HepG2 (cell line): ENCODE data around the gene ETS1. TPM values are rescaled to one million over a fixed set of nuclear protein-coding genes. Genes with fewer than 3 reads are reported as not detected.

Source experiments
- ATAC-seq: fragments of 200-7000 bp; cut with Tn5 transposase; 3 replicates; pipeline ENCODE4 v1.9.1; 2020; ENCODE audit warnings: mild to moderate bottlenecking, moderate library complexity
- BruUV-seq: library from RNA; stranded (reverse); fragments of 400-500 nt; replicated peaks from 2 replicates; lab custom pipeline; 2021; lab: Mats Ljungman, UMichigan
- CTCF ChIA-PET: fragments of 300-600 bp; formaldehyde crosslinking; extraction: SDS; loops from one replicate; lab custom pipeline; 2021; ENCODE audit warnings: low total read pairs, inconsistent platforms, low intra/inter-chr PET ratio; lab: Yijun Ruan, JAX
- POLR2A ChIA-PET: fragments of 350-600 bp; sonication (Branson Sonifier 250); formaldehyde crosslinking; loops from one replicate; lab custom pipeline; 2020; ENCODE audit warnings: antibody characterized with exemption, inconsistent platforms; lab: Yijun Ruan, JAX
- DNase-seq: peaks from one replicate; pipeline ENCODE4 v3.0.0-alpha.2; 2015; ENCODE audit warnings: low spot score
- FAIRE-seq: peaks from 3 replicates; lab custom pipeline; 2011; peaks lifted over from hg19 to GRCh38; lab: Jason Lieb, UNC
- H2AFZ ChIP-seq: one replicate; pipeline ENCODE4 v1.6.1; 2011; ENCODE audit warnings: low read length, inconsistent platforms
- H3K27ac ChIP-seq: fragments of 300-600 bp; 3 replicates; pipeline ENCODE4 v1.8.0; 2011; ENCODE audit warnings: mixed run types, mild to moderate bottlenecking, mixed read lengths, low read length, inconsistent platforms; ENCODE audit not compliant: insufficient read depth; ENCODE audit errors: extremely low read length
- H3K27me3 ChIP-seq, 2 experiments: fragments of 200-600 bp in 1 of 2; 2 replicates in 1 of 2; 3 replicates in 1 of 2; pipeline versions ENCODE4 v1.6.0 to v1.8.0; 2011; ENCODE audit warnings: low read length in 2 of 2, mild to moderate bottlenecking in 2 of 2, moderate library complexity in 2 of 2, inconsistent platforms in 1 of 2; ENCODE audit not compliant: insufficient read depth in 2 of 2, control insufficient read depth in 1 of 2
- H3K36me3 ChIP-seq, 2 experiments: fragments of 200-600 bp in 1 of 2; replicated peaks in 1 of 2; 2 replicates in 1 of 2; 3 replicates in 1 of 2; pipeline versions ENCODE4 v1.5.1 to v1.8.0; 2011; ENCODE audit warnings: low read length in 2 of 2, inconsistent platforms in 1 of 2; ENCODE audit not compliant: insufficient read depth in 2 of 2, control insufficient read depth in 1 of 2
- H3K4me1 ChIP-seq: 2 replicates; pipeline ENCODE4 v1.5.1; 2012; ENCODE audit warnings: low read length, inconsistent platforms; ENCODE audit not compliant: insufficient read depth
- H3K4me2 ChIP-seq: 2 replicates; pipeline ENCODE4 v1.6.0; 2011; ENCODE audit warnings: low read depth, low read length, inconsistent platforms
- H3K4me3 ChIP-seq, 3 experiments: fragments of 200-600 bp in 1 of 3; sonication (generic), shearing (Covaris generic) in 1 of 3; replicated peaks in 1 of 3; 2 replicates each; pipeline ENCODE4 v1.5.1; 2011 to 2016; ENCODE audit warnings: low read length in 3 of 3, inconsistent platforms in 2 of 3, low read depth in 2 of 3, mild to moderate bottlenecking in 2 of 3, control low read depth in 1 of 3, mixed read lengths in 1 of 3; ENCODE audit not compliant: insufficient read depth in 1 of 3
- H3K79me2 ChIP-seq: one replicate; pipeline ENCODE4 v1.6.1; 2011; ENCODE audit warnings: low read length, inconsistent platforms; ENCODE audit not compliant: insufficient read depth
- H3K9ac ChIP-seq: 2 replicates; pipeline ENCODE4 v1.6.0; 2011; ENCODE audit warnings: mild to moderate bottlenecking, low read depth, low read length, inconsistent platforms; ENCODE audit not compliant: insufficient read depth
- H3K9me3 ChIP-seq: 2 replicates; pipeline ENCODE4 v1.5.1; 2012; ENCODE audit warnings: mild to moderate bottlenecking, low read length
- H4K20me1 ChIP-seq: 2 replicates; pipeline ENCODE4 v1.6.0; 2011; ENCODE audit warnings: inconsistent platforms, mild to moderate bottlenecking, low read length, moderate library complexity; ENCODE audit not compliant: insufficient read depth
- BRD4 ChIP-seq: sonication (generic); formaldehyde crosslinking; IDR thresholded peaks from 2 replicates; pipeline ENCODE4 v1.4.0; 2020; ENCODE audit warnings: missing genetic modification reagents
- HHEX ChIP-seq: IDR thresholded peaks from 2 replicates; pipeline ENCODE4 v1.6.1; 2016; ENCODE audit warnings: control low read depth
- MAF1 ChIP-seq: sonication (generic); formaldehyde crosslinking; IDR thresholded peaks from 2 replicates; pipeline ENCODE4 v1.5.0; 2020; ENCODE audit warnings: missing genetic modification reagents, borderline replicate concordance
- RBM22 ChIP-seq: fragments of 200-400 bp; formaldehyde crosslinking; optimal IDR thresholded peaks from 2 replicates; pipeline ENCODE3; 2017; ENCODE audit warnings: mild to moderate bottlenecking, low read length, moderate library complexity
- SRSF4 ChIP-seq: fragments of 200-400 bp; formaldehyde crosslinking; IDR thresholded peaks from one replicate; pipeline ENCODE4 v1.6.1; 2018; ENCODE audit warnings: mild to moderate bottlenecking, low read depth, low read length, moderate library complexity; ENCODE audit not compliant: poor library complexity, severe bottlenecking
- ZFP36L1 ChIP-seq: sonication (generic); formaldehyde crosslinking; IDR thresholded peaks from 2 replicates; pipeline ENCODE4 v1.8.0; 2022; ENCODE audit warnings: mild to moderate bottlenecking, missing genetic modification reagents, moderate library complexity
- ZNF143 ChIP-seq: sonication (generic); formaldehyde crosslinking; IDR thresholded peaks from 2 replicates; pipeline ENCODE4 v1.4.0; 2020; ENCODE audit warnings: missing genetic modification reagents
- ZNF451 ChIP-seq: sonication (generic); formaldehyde crosslinking; IDR thresholded peaks from 2 replicates; pipeline ENCODE4 v1.5.0; 2020; ENCODE audit warnings: mild to moderate bottlenecking, missing genetic modification reagents
- ZNF543 ChIP-seq: sonication (generic); formaldehyde crosslinking; IDR thresholded peaks from 2 replicates; pipeline ENCODE4 v1.4.0; 2020; ENCODE audit warnings: mild to moderate bottlenecking, missing genetic modification reagents
- ZNF615 ChIP-seq: sonication (generic); formaldehyde crosslinking; IDR thresholded peaks from 2 replicates; pipeline ENCODE4 v1.5.0; 2020; ENCODE audit warnings: mild to moderate bottlenecking, missing genetic modification reagents, borderline replicate concordance
- ZNF644 ChIP-seq: IDR thresholded peaks from 2 replicates; pipeline ENCODE4 v1.6.1; 2016; ENCODE audit warnings: low read depth
- WGBS: methylation state at CpG from one replicate; pipeline ENCODE4 v1.1.6; 2017; ENCODE audit warnings: low lambda C conversion rate; 5-methylcytosine and 5-hydroxymethylcytosine counted together
- in situ Hi-C: cut with HindIII; loops from 2 replicates; pipeline ENCODE4 v1.10.0; 2017; ENCODE audit warnings: low pct_unique_long_range_greater_than_20kb; ENCODE audit not compliant: extremely low pct_ligation_motif_present
- intact Hi-C: fragments of 100-400 bp; cut with micrococcal nuclease; formaldehyde crosslinking; loops from one replicate; pipeline ENCODE4 v1.10.0; 2022; ENCODE audit not compliant: unreplicated experiment
- polyA plus RNA-seq, 8 experiments: library from polyadenylated mRNA; depleted of rRNA in 3 of 8; stranded (reverse) in 7 of 8; unstranded in 1 of 8; fragments of >200 nt; fragmentation: Illumina TruSeq in 4 of 8; extraction: Trizol in 4 of 8; gene quantifications; 2 replicates each; pipeline versions ENCODE4 v1.2.1 to v1.2.3, GENCODE V29; 2011 to 2016; ENCODE audit warnings: low read depth in 4 of 8, missing spikeins in 1 of 8, mixed read lengths in 1 of 8; ENCODE audit not compliant: insufficient read depth in 1 of 8
- total RNA-seq, 5 experiments: library from RNA; depleted of rRNA; stranded (reverse); fragments of >200 nt; fragmentation: Illumina TruSeq; extraction: Trizol; gene quantifications; 2 replicates each; pipeline ENCODE4 v1.2.3, GENCODE V29; 2016; ENCODE audit warnings: low read depth in 1 of 5
- TF ChIP-seq, protein P1 (sequence below): sonication (generic); formaldehyde crosslinking; IDR thresholded peaks from 2 replicates; pipeline ENCODE4 v1.4.0; 2020; ENCODE audit warnings: mild to moderate bottlenecking, missing genetic modification reagents, borderline replicate concordance
- TF ChIP-seq, protein P2 (sequence below): sonication (generic); formaldehyde crosslinking; IDR thresholded peaks from 2 replicates; pipeline ENCODE4 v1.4.0; 2020; ENCODE audit warnings: missing genetic modification reagents, borderline replicate concordance
- TF ChIP-seq, protein P3 (sequence below): sonication (generic); formaldehyde crosslinking; IDR thresholded peaks from 2 replicates; pipeline ENCODE4 v1.8.0; 2022; ENCODE audit warnings: missing genetic modification reagents, mild to moderate bottlenecking, moderate library complexity, borderline replicate concordance

ETS1 gene
- total and polyA plus RNA-seq, 2 of the 13 experiments (the other 11 are each of a cell fraction or from before 2014, with no cell fraction given) = 0.18 to 0.34 TPM

DNA sequence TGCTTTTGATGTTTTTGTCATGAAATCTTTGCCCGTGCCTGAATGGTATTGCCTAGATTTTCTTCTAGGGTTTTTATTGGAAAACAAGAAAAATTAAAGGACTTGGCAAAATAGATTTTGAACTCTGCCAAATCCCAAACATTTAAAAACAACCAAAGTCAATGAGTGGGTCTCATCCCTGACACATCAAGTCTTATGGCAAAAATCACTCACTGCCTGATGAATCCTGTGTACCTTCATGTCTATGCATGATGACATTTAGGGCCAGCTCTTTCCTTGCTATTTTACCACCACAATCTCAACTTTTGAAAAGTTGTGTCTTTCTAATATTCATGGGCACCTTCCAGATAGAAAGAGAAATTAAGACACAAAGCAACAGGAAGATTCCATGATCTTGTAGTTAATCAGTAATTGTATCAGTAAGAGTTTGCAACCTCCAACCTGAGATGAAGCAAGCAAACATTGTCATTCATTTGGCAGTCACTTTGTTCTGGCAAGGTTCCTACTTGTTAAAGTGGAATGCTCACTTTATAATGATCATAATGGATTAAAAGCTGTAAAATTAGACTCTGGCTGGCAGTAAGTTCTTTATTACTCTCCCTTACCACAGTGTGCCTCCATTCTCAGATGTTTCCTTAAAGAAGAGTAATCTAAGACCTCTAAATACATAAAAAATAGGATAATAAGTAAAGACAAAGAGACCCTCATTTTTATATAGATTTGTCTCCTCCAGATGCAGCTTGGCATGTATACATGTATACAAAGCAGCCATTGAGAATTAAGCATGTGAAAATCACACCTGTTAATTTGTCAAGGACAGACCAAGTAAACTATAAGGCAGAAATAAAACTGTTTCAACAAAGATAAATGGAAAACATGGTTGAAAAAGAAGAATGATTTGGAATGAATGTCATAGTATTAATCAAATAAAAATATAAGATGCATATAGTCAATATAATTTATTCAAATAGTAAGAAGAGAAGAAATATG, 51.6 kb downstream of the ETS1 start:
- Histone ChIP-seq H3K4me2 (no peak overlapping the region), H3K36me3 (no peaks in the 10 kb centered on the region), H3K9me3 (no peaks in the 10 kb centered on the region), H2AFZ (no peak overlapping the region), H3K27me3 (no peaks in the 10 kb centered on the region), H3K27ac (no peak overlapping the region), H3K79me2 (no peaks in the 10 kb centered on the region), H3K4me3 (no peak overlapping the region), H3K4me1 (no peaks in the 10 kb centered on the region), H3K9ac (no peak overlapping the region), H4K20me1 (no peaks in the 10 kb centered on the region)
- DNase-seq = no peak
- in situ Hi-C loops (no loop called here), intact Hi-C loops (no loop called here)
- ATAC-seq = no peak
- ChIA-PET POLR2A (no interaction called here), CTCF (no interaction called here)
- WGBS = 0% methylated on average over 1 of the region's 1 CpG
- FAIRE-seq = no peak
- no TSS peak for BruUV-seq
- TF ChIP-seq MAF1 (CRISPR knock-in tag) = no peak
- TF ChIP-seq, protein P1, sequence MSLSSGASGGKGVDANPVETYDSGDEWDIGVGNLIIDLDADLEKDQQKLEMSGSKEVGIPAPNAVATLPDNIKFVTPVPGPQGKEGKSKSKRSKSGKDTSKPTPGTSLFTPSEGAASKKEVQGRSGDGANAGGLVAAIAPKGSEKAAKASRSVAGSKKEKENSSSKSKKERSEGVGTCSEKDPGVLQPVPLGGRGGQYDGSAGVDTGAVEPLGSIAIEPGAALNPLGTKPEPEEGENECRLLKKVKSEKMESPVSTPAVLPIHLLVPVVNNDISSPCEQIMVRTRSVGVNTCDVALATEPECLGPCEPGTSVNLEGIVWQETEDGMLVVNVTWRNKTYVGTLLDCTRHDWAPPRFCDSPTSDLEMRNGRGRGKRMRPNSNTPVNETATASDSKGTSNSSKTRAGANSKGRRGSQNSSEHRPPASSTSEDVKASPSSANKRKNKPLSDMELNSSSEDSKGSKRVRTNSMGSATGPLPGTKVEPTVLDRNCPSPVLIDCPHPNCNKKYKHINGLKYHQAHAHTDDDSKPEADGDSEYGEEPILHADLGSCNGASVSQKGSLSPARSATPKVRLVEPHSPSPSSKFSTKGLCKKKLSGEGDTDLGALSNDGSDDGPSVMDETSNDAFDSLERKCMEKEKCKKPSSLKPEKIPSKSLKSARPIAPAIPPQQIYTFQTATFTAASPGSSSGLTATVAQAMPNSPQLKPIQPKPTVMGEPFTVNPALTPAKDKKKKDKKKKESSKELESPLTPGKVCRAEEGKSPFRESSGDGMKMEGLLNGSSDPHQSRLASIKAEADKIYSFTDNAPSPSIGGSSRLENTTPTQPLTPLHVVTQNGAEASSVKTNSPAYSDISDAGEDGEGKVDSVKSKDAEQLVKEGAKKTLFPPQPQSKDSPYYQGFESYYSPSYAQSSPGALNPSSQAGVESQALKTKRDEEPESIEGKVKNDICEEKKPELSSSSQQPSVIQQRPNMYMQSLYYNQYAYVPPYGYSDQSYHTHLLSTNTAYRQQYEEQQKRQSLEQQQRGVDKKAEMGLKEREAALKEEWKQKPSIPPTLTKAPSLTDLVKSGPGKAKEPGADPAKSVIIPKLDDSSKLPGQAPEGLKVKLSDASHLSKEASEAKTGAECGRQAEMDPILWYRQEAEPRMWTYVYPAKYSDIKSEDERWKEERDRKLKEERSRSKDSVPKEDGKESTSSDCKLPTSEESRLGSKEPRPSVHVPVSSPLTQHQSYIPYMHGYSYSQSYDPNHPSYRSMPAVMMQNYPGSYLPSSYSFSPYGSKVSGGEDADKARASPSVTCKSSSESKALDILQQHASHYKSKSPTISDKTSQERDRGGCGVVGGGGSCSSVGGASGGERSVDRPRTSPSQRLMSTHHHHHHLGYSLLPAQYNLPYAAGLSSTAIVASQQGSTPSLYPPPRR (CRISPR knock-in tag) = no peak
- TF ChIP-seq SRSF4 = no peak
- no peak for TF ChIP-seq ZNF451
- no peak for TF ChIP-seq RBM22
- TF ChIP-seq, protein P2, sequence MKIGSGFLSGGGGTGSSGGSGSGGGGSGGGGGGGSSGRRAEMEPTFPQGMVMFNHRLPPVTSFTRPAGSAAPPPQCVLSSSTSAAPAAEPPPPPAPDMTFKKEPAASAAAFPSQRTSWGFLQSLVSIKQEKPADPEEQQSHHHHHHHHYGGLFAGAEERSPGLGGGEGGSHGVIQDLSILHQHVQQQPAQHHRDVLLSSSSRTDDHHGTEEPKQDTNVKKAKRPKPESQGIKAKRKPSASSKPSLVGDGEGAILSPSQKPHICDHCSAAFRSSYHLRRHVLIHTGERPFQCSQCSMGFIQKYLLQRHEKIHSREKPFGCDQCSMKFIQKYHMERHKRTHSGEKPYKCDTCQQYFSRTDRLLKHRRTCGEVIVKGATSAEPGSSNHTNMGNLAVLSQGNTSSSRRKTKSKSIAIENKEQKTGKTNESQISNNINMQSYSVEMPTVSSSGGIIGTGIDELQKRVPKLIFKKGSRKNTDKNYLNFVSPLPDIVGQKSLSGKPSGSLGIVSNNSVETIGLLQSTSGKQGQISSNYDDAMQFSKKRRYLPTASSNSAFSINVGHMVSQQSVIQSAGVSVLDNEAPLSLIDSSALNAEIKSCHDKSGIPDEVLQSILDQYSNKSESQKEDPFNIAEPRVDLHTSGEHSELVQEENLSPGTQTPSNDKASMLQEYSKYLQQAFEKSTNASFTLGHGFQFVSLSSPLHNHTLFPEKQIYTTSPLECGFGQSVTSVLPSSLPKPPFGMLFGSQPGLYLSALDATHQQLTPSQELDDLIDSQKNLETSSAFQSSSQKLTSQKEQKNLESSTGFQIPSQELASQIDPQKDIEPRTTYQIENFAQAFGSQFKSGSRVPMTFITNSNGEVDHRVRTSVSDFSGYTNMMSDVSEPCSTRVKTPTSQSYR = no peak
- TF ChIP-seq, protein P3, sequence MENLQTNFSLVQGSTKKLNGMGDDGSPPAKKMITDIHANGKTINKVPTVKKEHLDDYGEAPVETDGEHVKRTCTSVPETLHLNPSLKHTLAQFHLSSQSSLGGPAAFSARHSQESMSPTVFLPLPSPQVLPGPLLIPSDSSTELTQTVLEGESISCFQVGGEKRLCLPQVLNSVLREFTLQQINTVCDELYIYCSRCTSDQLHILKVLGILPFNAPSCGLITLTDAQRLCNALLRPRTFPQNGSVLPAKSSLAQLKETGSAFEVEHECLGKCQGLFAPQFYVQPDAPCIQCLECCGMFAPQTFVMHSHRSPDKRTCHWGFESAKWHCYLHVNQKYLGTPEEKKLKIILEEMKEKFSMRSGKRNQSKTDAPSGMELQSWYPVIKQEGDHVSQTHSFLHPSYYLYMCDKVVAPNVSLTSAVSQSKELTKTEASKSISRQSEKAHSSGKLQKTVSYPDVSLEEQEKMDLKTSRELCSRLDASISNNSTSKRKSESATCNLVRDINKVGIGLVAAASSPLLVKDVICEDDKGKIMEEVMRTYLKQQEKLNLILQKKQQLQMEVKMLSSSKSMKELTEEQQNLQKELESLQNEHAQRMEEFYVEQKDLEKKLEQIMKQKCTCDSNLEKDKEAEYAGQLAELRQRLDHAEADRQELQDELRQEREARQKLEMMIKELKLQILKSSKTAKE (CRISPR knock-in tag) = no peak
- no peak for TF ChIP-seq HHEX
- no peak for TF ChIP-seq ZNF543 (CRISPR knock-in tag)
- no peak for TF ChIP-seq ZFP36L1 (CRISPR knock-in tag)
- no peak for TF ChIP-seq ZNF615 (CRISPR knock-in tag)
- no peak for TF ChIP-seq BRD4 (CRISPR knock-in tag)
- no peak for TF ChIP-seq ZNF143 (CRISPR knock-in tag)
- no peak for TF ChIP-seq ZNF644 (CRISPR knock-in tag)
